ENCODE results near the gene PCDHGC5. TPM values are rescaled to one million over a fixed set of nuclear protein-coding genes. Genes with fewer than 3 reads are reported as not detected.

The PCDHGC5 gene
- total RNA-seq, 1 donor from 2014 or later: 7.7 TPM

GRCh38 chr5:141534492-141535213, 45.8 kb downstream of the PCDHGC5 start:
- TF ChIP-seq CTCF (IDR thresholded peaks at IDR 0.05; ENCODE audit: insufficient read depth, low read depth, low read length) (no peak), EZH2 (IDR thresholded peaks at IDR 0.05; ENCODE audit: insufficient read depth, low read length) (no peak)
- no peaks in the 10 kb centered on the region for H3K9me3 ChIP-seq (ENCODE audit: insufficient read depth, low read depth, low read length)
- FAIRE-seq (no peak), DNase-seq (ENCODE audit: low read depth) (no peak)
- Mint-ChIP-seq H3K4me1 (ENCODE audit: low read depth, unreplicated experiment) (no peaks in the 10 kb centered on the region), H3K9me3 (ENCODE audit: unreplicated experiment) (peaks cover 1% of the 10 kb centered on the region), H3K36me3 (ENCODE audit: low read depth, unreplicated experiment) (peaks cover 8% of the 10 kb centered on the region), H3K4me3 (ENCODE audit: unreplicated experiment) (no peak overlapping the region), H3K27me3 (ENCODE audit: low read depth, unreplicated experiment) (no peaks in the 10 kb centered on the region), H3K27ac (ENCODE audit: unreplicated experiment) (no peak overlapping the region)
- no peak overlapping the region for H3K4me3 ChIP-seq (ENCODE audit: insufficient read depth, low read depth, low read length)
- H3K9ac ChIP-seq (ENCODE audit: low read length): no peak overlapping the region
- no peak overlapping the region for H3K4me2 ChIP-seq (ENCODE audit: low read length)
- H3K27me3 ChIP-seq (ENCODE audit: insufficient read depth, low read length): no peaks in the 10 kb centered on the region
- no peaks in the 10 kb centered on the region for H3K79me2 ChIP-seq (ENCODE audit: insufficient read depth, low read length)
- peaks cover 14% of the 10 kb centered on the region for H3K36me3 ChIP-seq (ENCODE audit: insufficient read depth, low read length)
- no peak overlapping the region for H2AFZ ChIP-seq (ENCODE audit: low read depth, low read length)
- no peaks in the 10 kb centered on the region for H4K20me1 ChIP-seq (ENCODE audit: insufficient read depth, low read length)
- no peak overlapping the region for H3K27ac ChIP-seq (ENCODE audit: low read depth, low read length)
- H3K4me1 ChIP-seq (ENCODE audit: insufficient read depth, low read length): peaks cover 1% of the 10 kb centered on the region

Other genes with a start within 250 kb of the PCDHGC5 start
- 1.3 and 1.6 TPM in 2 replicates for gene PCDHB15, start 243.7 kb upstream of the PCDHGC5 start, total RNA-seq
- 0.19 and 0.25 TPM in 2 replicates for gene SLC25A2, start 185.0 kb upstream of the PCDHGC5 start, total RNA-seq
- gene TAF7, start 168.3 kb upstream of the PCDHGC5 start, total RNA-seq: 95.1 and 102 TPM in 2 replicates
- gene PCDHGA1, start 158.6 kb upstream of the PCDHGC5 start, total RNA-seq: 0.17 and 0.27 TPM in 2 replicates
- gene PCDHGA2, start 150.3 kb upstream of the PCDHGC5 start, total RNA-seq: 0.14 and 0.17 TPM in 2 replicates
- gene PCDHGA3, start 145.3 kb upstream of the PCDHGC5 start, total RNA-seq: 0.14 and 0.17 TPM in 2 replicates
- gene PCDHGB1, start 139.0 kb upstream of the PCDHGC5 start, total RNA-seq: 1.0 and 1.5 TPM in 2 replicates
- 0.48 and 0.50 TPM in 2 replicates for gene PCDHGA4, start 134.1 kb upstream of the PCDHGC5 start, total RNA-seq
- gene PCDHGB2, start 129.1 kb upstream of the PCDHGC5 start, total RNA-seq: 1.4 TPM in 2 replicates
- 0.29 and 0.30 TPM in 2 replicates for gene PCDHGA5, start 124.9 kb upstream of the PCDHGC5 start, total RNA-seq
- gene PCDHGB3, start 118.8 kb upstream of the PCDHGC5 start, total RNA-seq: 0.10 and 0.14 TPM in 2 replicates
- 0.22 and 0.41 TPM in 2 replicates for gene PCDHGA6, start 115.2 kb upstream of the PCDHGC5 start, total RNA-seq
- 0.57 and 0.62 TPM in 2 replicates for gene PCDHGA7, start 106.3 kb upstream of the PCDHGC5 start, total RNA-seq
- gene PCDHGB4, start 101.4 kb upstream of the PCDHGC5 start, total RNA-seq: 13.6 and 15.7 TPM in 2 replicates
- 1.0 and 1.2 TPM in 2 replicates for gene PCDHGA8, start 96.4 kb upstream of the PCDHGC5 start, total RNA-seq
- gene PCDHGB5, start 91.1 kb upstream of the PCDHGC5 start, total RNA-seq: 1.1 and 2.1 TPM in 2 replicates
- 0.73 and 0.87 TPM in 2 replicates for gene PCDHGA9, start 86.3 kb upstream of the PCDHGC5 start, total RNA-seq
- 18.4 and 19.9 TPM in 2 replicates for gene PCDHGB6, start 81.1 kb upstream of the PCDHGC5 start, total RNA-seq
- gene PCDHGA10, start 76.1 kb upstream of the PCDHGC5 start, total RNA-seq: 34.0 and 41.6 TPM in 2 replicates
- 22.4 and 26.1 TPM in 2 replicates for gene PCDHGB7, start 71.4 kb upstream of the PCDHGC5 start, total RNA-seq
- gene PCDHGA11, start 68.0 kb upstream of the PCDHGC5 start, total RNA-seq: 5.3 and 5.8 TPM in 2 replicates
- 1.2 and 1.6 TPM in 2 replicates for gene PCDHGA12, start 58.6 kb upstream of the PCDHGC5 start, total RNA-seq
- gene PCDHGC3, start 13.1 kb upstream of the PCDHGC5 start, total RNA-seq: 84.7 and 100.0 TPM in 2 replicates
- 6.6 and 7.4 TPM in 2 replicates for gene PCDHGC4, start 4.1 kb upstream of the PCDHGC5 start, total RNA-seq
- gene DIAPH1, start 129.9 kb downstream of the PCDHGC5 start, total RNA-seq: 63.5 and 78.8 TPM in 2 replicates
- 60.7 and 63.8 TPM in 2 replicates for gene HDAC3, start 147.8 kb downstream of the PCDHGC5 start, total RNA-seq
- gene RELL2, start 147.9 kb downstream of the PCDHGC5 start, total RNA-seq: 12.2 and 12.9 TPM in 2 replicates
- gene FCHSD1, start 162.3 kb downstream of the PCDHGC5 start, total RNA-seq: 39.4 and 40.6 TPM in 2 replicates
- gene ARAP3, start 193.1 kb downstream of the PCDHGC5 start, total RNA-seq: 14.9 and 17.4 TPM in 2 replicates